Renal pelvis (tissue), 12 donors: ENCODE results near the gene ACTR1A. TPM values are rescaled to one million over a fixed set of nuclear protein-coding genes. Genes with fewer than 3 reads are reported as not detected.
"Not testable (repeated sequence)": the region's sequence is repeated elsewhere in the genome, so short reads cannot be mapped to it uniquely, and the experiment has no call there.

Source experiments
- DNase-seq: peaks from one replicate; pipeline ENCODE4 v3.0.0-alpha.2; 2013
- long read RNA-seq, 16 experiments: transcript quantifications; one replicate each; lab custom pipeline, GENCODE V29; 2026
- polyA plus RNA-seq, 3 donors: library from polyadenylated mRNA; unstranded; fragments of 120-200 nt; gene quantifications; one replicate each; pipeline ENCODE4 v1.2.1, GENCODE V29; 2013; ENCODE audit not compliant: insufficient read length in 3 of 3

The ACTR1A gene
- polyA plus RNA-seq: 10 to 100 TPM; 78.4 to 96.4 (median 79.2) TPM
- long read RNA-seq, donor 1, transcript ACTR1A-201 (11 exons, 2,829 nt): major isoform, 19 of 20 reads
- long read RNA-seq, donor 1, partial matches to known transcripts: 0 of 20 reads
- long read RNA-seq, donor 1, other reads (novel, unspliced or antisense): 0 of 20 reads
- long read RNA-seq, donor 2, transcript ACTR1A-201 (11 exons, 2,829 nt): major isoform, 37 of 56 reads
- long read RNA-seq, donor 2, partial matches to known transcripts: 17 of 56 reads
- long read RNA-seq, donor 2, other reads (novel, unspliced or antisense): 0 of 56 reads
- long read RNA-seq, donor 3, transcript ACTR1A-201 (11 exons, 2,829 nt): major isoform, 17 of 26 reads
- long read RNA-seq, donor 3, partial matches to known transcripts: 7 of 26 reads
- long read RNA-seq, donor 3, other reads (novel, unspliced or antisense): 0 of 26 reads
- long read RNA-seq, donor 4, transcript ACTR1A-201 (11 exons, 2,829 nt): major isoform, 29 of 41 reads
- long read RNA-seq, donor 4, partial matches to known transcripts: 10 of 41 reads
- long read RNA-seq, donor 4, other reads (novel, unspliced or antisense): 0 of 41 reads
- long read RNA-seq, donor 5, transcript ACTR1A-201 (11 exons, 2,829 nt): major isoform, 10 of 10 reads
- long read RNA-seq, donor 5, partial matches to known transcripts: 0 of 10 reads
- long read RNA-seq, donor 5, other reads (novel, unspliced or antisense): 0 of 10 reads
- long read RNA-seq, donor 6, transcript ACTR1A-201 (11 exons, 2,829 nt): major isoform, 15 of 28 reads
- long read RNA-seq, donor 6, partial matches to known transcripts: 12 of 28 reads
- long read RNA-seq, donor 6, other reads (novel, unspliced or antisense): 0 of 28 reads
- long read RNA-seq, donor 7, transcript ACTR1A-201 (11 exons, 2,829 nt): major isoform, 30 of 33 reads
- long read RNA-seq, donor 7, partial matches to known transcripts: 0 of 33 reads
- long read RNA-seq, donor 7, other reads (novel, unspliced or antisense): 0 of 33 reads
- long read RNA-seq, donor 8, transcript ACTR1A-201 (11 exons, 2,829 nt): major isoform, 13 of 14 reads
- long read RNA-seq, donor 8, partial matches to known transcripts: 0 of 14 reads
- long read RNA-seq, donor 8, other reads (novel, unspliced or antisense): 0 of 14 reads
- long read RNA-seq, donor 9, transcript ACTR1A-201 (11 exons, 2,829 nt): major isoform, 24 of 26 reads
- long read RNA-seq, donor 9, partial matches to known transcripts: 0 of 26 reads
- long read RNA-seq, donor 9, other reads (novel, unspliced or antisense): 0 of 26 reads
- long read RNA-seq, donor 10, transcript ACTR1A-201 (11 exons, 2,829 nt): major isoform, 15 of 15 reads
- long read RNA-seq, donor 10, partial matches to known transcripts: 0 of 15 reads
- long read RNA-seq, donor 10, other reads (novel, unspliced or antisense): 0 of 15 reads
- long read RNA-seq, donor 11, transcript ACTR1A-201 (11 exons, 2,829 nt): major isoform, 11 of 11 reads
- long read RNA-seq, donor 11, partial matches to known transcripts: 0 of 11 reads
- long read RNA-seq, donor 11, other reads (novel, unspliced or antisense): 0 of 11 reads
- long read RNA-seq, donor 12, transcript ACTR1A-201 (11 exons, 2,829 nt): major isoform, 27 of 37 reads
- long read RNA-seq, donor 12, partial matches to known transcripts: 7 of 37 reads
- long read RNA-seq, donor 12, other reads (novel, unspliced or antisense): 0 of 37 reads
- long read RNA-seq, donor 13, transcript ACTR1A-201 (11 exons, 2,829 nt): major isoform, 10 of 11 reads
- long read RNA-seq, donor 13, partial matches to known transcripts: 0 of 11 reads
- long read RNA-seq, donor 13, other reads (novel, unspliced or antisense): 0 of 11 reads
- long read RNA-seq, donor 14: 0 reads
- long read RNA-seq, donor 15, transcript ACTR1A-201 (11 exons, 2,829 nt): major isoform, 23 of 43 reads
- long read RNA-seq, donor 15, partial matches to known transcripts: 16 of 43 reads
- long read RNA-seq, donor 15, other reads (novel, unspliced or antisense): 0 of 43 reads
- long read RNA-seq, donor 16, transcript ACTR1A-201 (11 exons, 2,829 nt): major isoform, 26 of 29 reads
- long read RNA-seq, donor 16, partial matches to known transcripts: 0 of 29 reads
- long read RNA-seq, donor 16, other reads (novel, unspliced or antisense): 0 of 29 reads

- DNase-seq: peak; percentile 99
These were observed at the start of gene ACTR1A for GRCh38 chr10:102502337-102503151. ACTR1A (minus strand) TSS chr10:102502712; CDS start chr10:102502647, 65 bp downstream.

- no peak for DNase-seq
These were observed 48.2 kb upstream of the ACTR1A start for GRCh38 chr10:102550636-102551210.

GRCh38 chr10:102549549-102549948 lies 47.0 kb upstream of the ACTR1A start:
- no peak for DNase-seq

- no peak for DNase-seq
These were observed 44.3 kb upstream of the ACTR1A start for GRCh38 chr10:102546606-102547320.

- DNase-seq: no peak
These were observed 43.5 kb upstream of the ACTR1A start for GRCh38 chr10:102545997-102546396.

- DNase-seq: no peak
These were observed 42.9 kb upstream of the ACTR1A start for GRCh38 chr10:102545265-102545871.

- DNase-seq: no peak
These were observed 40.4 kb upstream of the ACTR1A start for GRCh38 chr10:102542800-102543418.

GRCh38 chr10:102540023-102540422 lies 37.5 kb upstream of the ACTR1A start:
- no peak for DNase-seq

GRCh38 chr10:102538811-102539210 lies 36.3 kb upstream of the ACTR1A start:
- no peak for DNase-seq

GRCh38 chr10:102537948-102538347 lies 35.4 kb upstream of the ACTR1A start:
- no peak for DNase-seq

GRCh38 chr10:102537367-102537766 lies 34.9 kb upstream of the ACTR1A start:
- DNase-seq: no peak

- no peak for DNase-seq
These were observed 33.1 kb upstream of the ACTR1A start for GRCh38 chr10:102535481-102536147.

- not testable (repeated sequence) for DNase-seq
These were observed 32.5 kb upstream of the ACTR1A start for GRCh38 chr10:102534966-102535365.

GRCh38 chr10:102534333-102534732 lies 31.8 kb upstream of the ACTR1A start:
- no peak for DNase-seq

- no peak for DNase-seq
These were observed 25.0 kb upstream of the ACTR1A start for GRCh38 chr10:102527546-102527945.

GRCh38 chr10:102524746-102525145 lies 22.2 kb upstream of the ACTR1A start:
- no peak for DNase-seq
